Measurements from ENCODE around the gene STAT4. TPM values are rescaled to one million over a fixed set of nuclear protein-coding genes. Genes with fewer than 3 reads are reported as not detected.

STAT4 gene
- total RNA-seq, 1 experiment from 2014 or later = not detected

- DNase-seq (ENCODE audit: low spot score) = no peak
These were observed 2.5 kb downstream of the STAT4 start for GRCh38 chr2:191148281-191148680.

DNA sequence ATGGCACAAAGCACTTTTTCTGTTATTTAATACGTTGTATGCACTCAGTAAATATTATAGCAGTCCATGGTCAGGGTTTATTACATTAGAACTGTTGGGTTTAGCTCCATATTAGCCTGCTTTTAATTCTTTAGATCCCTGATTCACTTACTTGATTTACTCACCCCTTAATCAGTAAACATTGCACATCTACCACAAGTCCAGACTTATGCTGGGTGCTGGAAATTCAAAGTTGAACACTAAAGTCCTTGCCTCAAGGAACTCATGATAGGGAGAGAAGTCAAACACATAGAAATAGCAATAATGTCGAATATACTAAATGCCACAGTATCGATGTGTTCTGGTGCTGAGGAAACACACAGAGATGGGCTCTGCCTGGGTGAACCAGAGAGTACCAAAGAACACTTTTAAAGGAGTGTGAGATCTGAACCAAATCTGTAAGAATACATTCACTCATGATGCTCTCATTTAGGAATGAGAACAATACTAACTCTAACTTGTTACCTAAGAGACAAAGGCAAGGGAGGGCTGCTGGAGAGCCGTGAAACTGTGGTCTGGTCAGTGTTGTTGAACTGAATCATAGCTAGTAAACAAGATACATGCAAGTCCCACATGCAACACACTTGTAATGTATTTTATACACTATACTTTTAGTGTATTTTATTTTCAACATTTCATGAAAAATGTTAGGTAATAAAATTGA is 4.9 kb downstream of the STAT4 start:
- DNase-seq (ENCODE audit: low spot score) = no peak

DNA sequence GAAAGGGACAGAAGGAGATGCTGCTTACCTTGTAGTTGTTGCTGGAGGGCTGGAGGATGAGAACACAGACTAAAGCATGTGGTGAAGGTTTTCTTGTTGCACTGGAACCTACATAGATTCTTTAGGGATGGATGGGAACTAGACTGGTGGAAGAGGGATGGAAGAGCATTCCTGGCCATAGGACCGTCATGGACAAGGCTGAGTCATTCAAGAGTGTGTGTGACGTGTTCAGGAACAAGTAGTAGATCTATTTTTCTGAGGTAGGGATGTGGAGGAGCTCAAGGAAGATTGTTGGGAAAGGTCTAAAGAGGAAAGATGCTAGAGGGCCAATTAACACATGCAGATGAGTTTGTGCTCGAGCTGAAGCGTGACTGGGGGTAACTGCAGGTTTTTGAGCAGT is 6.6 kb downstream of the STAT4 start:
- no peak for DNase-seq (ENCODE audit: low spot score)

- no peak for DNase-seq (ENCODE audit: low spot score)
These were observed 7.0 kb downstream of the STAT4 start for GRCh38 chr2:191143791-191144190.

GRCh38 chr2:191128911-191129304 is 21.9 kb downstream of the STAT4 start:
- no peak for DNase-seq (ENCODE audit: low spot score)

DNA sequence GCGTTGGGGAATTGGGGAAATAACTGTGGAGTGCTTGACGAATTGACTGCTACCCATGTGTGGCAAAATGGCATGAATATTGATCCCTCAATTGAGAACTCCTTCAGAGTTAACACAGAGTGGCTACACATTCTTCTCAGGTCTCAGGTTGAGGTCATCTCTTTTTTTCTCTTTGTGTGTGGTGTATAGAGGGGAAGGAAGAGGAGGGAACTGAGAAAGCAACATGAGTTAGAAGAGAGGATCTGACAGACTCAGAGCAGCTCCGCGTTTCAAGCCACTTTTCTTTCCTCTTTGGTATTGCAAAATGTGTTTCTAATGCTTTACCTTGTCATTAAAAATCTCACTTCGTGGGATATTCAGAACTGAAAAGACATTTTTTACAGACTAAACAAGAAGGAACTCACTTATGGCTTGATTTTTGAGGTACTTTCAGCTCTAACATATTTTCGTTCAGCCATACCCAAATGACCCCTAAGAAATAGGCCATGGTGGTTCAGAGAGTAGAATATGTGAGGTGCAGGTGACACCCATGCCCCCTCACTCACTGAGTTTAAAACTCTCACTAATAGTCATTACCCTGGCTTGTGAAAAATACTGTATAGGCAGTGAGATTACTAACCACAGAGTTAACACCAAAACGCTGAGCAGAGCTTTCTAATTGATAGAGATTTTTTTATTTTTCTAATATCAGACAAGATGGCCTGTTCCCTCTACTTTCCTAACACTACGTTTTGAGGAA is 22.5 kb downstream of the STAT4 start:
- DNase-seq (ENCODE audit: low spot score) = no peak

- no peak for DNase-seq (ENCODE audit: low spot score)
These were observed 23.6 kb downstream of the STAT4 start for GRCh38 chr2:191127235-191127634.

- DNase-seq (ENCODE audit: low spot score) = no peak
These were observed 24.3 kb downstream of the STAT4 start for GRCh38 chr2:191126386-191127085.

DNA sequence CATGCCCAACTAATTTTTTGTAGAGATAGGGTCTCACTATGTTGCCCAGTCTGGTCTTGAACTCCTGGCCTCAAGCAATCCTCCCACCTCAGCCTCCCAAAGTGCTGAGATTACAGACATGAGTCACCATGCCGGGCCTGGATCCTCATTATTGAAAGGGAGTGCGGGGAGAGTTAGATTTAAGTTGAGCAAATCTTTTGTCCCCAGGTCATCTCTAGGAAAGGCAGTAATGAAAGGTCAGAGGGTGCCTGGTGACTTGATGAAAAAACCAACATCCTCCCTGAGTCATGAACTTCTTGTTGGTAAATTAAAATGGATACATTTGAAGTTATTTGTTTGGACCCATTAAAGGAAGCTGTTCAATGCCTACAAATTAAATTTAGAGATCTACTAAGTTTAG is 25.1 kb downstream of the STAT4 start:
- DNase-seq (ENCODE audit: low spot score) = no peak

DNA sequence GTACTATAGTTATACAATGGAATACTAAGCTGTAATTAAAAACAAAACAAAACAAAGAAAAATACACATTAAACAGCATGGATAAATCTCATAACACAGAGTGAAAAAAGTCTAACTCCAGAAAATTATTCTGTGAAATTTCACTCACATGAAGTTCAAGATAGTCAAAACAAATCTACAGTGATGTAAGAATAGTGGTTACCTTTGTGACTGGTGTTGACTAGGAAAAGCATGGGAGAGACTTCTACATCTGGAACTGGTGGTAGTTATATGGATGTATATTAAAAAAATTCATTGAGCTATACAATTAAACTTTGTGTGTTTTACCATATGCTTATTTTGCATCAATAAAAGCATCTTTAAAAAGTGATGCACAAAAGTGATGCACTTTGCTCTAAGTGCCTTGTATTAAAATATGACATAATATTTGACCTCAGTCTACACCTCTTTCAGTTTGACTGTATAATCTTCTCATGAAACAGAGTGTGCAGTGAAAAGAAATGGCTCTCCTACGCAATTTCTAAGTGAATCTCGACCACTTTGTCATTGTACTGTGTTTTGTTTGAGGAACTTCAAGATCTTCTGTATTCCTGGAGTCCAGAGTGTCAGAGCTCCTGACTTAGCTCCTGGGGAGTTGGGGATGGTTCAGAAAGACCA is 28.0 kb downstream of the STAT4 start:
- no peak for DNase-seq (ENCODE audit: low spot score)

DNA sequence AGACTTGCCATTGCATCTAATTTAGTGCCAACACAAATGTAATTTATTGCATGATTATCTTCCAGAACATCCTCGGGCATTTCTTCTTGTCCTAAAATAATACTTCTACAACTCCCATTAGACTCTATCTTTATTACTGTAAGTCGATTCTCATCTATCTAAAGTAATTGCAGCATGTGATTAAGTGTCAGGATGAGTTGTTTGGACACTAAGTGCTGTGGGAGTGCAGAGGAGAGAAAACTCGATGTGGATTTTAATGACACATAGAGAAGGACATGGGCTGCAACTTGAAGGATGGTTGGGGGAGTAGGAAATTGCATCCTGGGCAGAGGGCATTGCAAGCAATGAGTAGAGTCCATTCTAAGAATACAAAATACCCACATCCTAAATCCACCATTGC is 33.5 kb downstream of the STAT4 start:
- DNase-seq (ENCODE audit: low spot score) = no peak

DNA sequence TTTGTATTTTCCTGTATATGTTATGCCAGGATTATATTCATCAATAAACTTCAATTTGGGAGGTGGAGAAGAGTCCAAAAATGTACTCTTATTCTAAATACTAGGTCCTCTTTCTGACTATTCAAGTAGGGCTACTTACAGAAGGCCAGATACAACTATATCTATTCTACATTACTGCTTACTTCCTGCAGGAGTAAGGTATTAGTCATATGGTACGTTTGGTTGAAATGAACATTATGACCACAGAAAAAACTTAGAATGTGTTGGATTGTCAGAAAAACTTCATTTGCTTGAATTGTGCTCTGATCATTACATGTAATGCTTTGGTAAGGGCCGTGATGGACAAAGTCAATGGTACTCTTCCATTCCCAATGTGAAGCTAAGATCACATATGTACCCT is 35.0 kb downstream of the STAT4 start:
- DNase-seq (ENCODE audit: low spot score) = no peak

DNA sequence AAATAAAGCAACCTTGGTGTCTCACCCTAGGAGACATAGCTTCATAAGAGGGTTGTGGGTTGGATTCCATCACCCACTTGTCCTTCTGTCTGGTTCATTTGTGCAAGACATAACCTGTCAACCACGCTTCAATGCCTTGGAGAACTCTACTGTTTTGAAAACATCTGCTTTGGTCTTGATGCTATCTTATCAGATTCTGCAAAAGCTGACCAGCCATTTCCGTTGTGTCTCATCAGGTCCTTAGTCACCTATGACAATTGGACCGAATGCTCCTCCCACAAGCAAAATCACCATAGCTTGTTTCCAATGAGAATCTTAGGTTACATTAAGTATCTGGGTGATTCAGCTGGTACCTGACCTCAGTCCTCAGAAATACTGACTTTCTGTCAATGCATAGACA is 35.4 kb downstream of the STAT4 start:
- no peak for DNase-seq (ENCODE audit: low spot score)

DNA sequence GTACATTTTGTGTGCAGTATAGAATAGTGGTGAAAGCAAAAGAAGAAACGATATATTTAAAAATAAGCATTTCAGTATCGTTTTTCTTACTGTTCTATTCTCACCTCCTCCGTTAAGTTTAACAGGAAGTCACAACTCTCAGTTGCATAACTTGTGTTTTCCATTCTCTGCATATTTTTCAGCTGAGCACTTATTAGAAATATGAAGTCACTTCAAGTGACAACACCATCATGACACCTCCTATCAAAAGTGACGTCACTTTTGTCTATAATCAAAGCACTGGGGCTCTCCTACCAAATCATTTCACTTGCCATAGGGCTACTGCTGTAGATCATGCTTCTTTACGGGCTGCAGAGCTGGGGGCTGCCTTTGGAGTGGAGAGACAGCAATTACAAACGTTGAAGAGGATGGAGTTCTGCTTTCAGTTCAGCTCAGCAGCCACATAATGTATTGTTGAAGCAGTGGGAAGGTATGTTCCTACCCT is 36.3 kb downstream of the STAT4 start:
- no peak for DNase-seq (ENCODE audit: low spot score)

DNA sequence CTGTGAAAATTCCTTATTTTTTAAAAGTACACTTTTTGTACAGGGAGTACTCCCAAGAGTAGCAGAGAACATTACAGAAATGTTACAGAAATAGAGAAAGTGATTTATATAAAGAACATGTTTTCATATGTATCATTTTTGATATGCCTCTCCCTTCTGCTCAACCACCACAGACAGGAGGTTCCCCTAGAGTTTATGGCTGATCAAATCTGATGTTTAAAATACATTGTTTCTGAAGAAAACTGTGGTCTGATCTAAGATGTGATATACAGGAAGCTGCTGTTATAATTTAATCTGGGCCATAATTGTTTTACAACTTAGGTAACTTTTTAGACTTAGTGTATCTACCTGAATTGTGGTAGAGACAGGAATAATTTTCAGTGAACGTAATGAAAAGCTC is 37.0 kb downstream of the STAT4 start:
- no peak for DNase-seq (ENCODE audit: low spot score)

- no peak for DNase-seq (ENCODE audit: low spot score)
These were observed 38.3 kb downstream of the STAT4 start for GRCh38 chr2:191112448-191112901.

GRCh38 chr2:191109888-191110287 is 40.9 kb downstream of the STAT4 start:
- DNase-seq (ENCODE audit: low spot score) = no peak

GRCh38 chr2:191108331-191108730 is 42.5 kb downstream of the STAT4 start:
- DNase-seq (ENCODE audit: low spot score) = no peak

DNA sequence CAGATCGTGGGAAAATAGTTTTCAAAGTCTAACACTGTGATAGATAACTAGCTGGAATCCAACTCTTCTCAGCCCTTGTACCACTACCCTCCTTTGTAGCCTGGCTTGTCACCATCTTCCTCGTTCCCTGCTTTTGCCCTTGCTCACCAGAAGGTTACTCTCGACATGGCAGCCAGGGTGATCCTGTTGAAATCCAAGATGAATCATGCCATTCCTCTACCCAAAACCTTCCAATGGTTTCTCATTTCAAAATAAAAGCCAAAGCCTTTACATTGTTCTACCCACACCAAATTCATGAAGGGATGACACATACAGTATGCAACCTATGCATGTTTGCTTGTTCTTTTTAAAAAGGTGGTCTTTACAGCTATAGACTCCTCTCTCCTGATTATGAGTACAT is 45.7 kb downstream of the STAT4 start:
- no peak for DNase-seq (ENCODE audit: low spot score)

DNA sequence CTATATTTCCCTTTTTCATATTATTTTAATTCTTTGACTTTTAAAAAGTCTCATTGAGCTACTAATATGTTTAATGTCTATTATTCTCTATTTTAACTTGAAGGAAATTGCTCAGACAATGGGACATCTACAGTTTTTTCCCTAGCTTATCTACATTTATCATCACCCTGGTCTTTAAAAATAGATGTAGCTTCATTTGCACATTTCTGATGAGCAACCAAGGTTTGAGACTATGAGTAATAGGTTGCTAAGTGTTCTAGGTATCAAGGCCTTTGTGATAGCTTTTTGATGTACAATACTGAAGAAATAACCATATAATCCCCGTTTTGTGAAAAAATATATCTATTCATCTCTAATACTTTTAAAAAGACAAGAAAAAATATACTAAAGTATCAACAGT is 47.0 kb downstream of the STAT4 start:
- no peak for DNase-seq (ENCODE audit: low spot score)

DNA sequence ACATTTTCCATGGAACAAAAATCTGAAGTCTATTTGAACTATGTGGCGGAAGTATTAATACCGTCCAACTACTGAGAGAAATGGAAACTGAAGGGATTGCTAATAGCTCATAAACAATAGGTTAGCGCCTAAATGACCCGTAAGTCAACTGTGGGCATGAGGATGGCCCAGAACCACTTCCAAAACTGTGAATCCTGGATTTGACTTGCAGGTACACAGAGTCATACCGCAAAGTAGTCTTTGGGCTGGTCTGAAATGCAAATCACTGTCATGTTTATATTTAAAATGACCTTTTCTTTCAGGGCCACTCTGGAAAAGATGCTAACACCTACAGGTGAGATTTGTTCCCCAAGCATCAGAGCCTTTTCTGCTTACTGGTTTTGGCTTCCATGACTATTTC is 50.6 kb downstream of the STAT4 start:
- DNase-seq (ENCODE audit: low spot score) = no peak

DNA sequence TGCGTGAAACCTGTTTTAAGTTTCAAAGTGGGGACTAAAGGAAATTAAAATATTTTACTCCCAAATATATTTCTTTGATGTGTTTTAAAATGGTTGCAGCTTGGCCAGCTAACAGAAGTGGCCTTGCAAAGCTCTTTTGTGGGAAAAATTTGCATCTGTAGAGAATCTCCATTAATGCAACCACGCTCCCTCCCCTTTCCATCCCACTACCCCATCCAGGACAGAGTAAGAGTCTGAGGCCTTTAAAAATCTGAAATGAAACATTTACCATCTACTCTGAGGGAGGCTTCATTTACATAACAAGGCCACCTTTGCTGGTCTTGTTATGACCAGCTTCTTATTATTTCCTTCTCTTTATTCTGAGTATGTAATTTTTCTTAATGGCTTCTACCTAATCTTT is 63.5 kb downstream of the STAT4 start:
- no peak for DNase-seq (ENCODE audit: low spot score)

Measured in HT-29 (cell line).